Fibroblast of pulmonary artery (primary cell): Measurements from ENCODE around the gene ZNF615.
A peak's percentile ranks its signal among the peaks of the same experiment; 100 is the strongest.
"Not testable (repeated sequence)": the region's sequence is repeated elsewhere in the genome, so short reads cannot be mapped to it uniquely, and the experiment has no call there.

Source experiments
- DNase-seq: peaks from one replicate; pipeline ENCODE4 v3.0.0-alpha.2; 2010; ENCODE audit warnings: low read depth
- H3K4me3 ChIP-seq: replicated peaks from 2 replicates; pipeline ENCODE4 v1.5.1; 2011; ENCODE audit warnings: low read depth, mild to moderate bottlenecking, control low read depth, low read length, moderate library complexity
- CTCF ChIP-seq: IDR thresholded peaks from 2 replicates; pipeline ENCODE4 v1.5.1; 2011; ENCODE audit warnings: mild to moderate bottlenecking, control low read depth, low read length, inconsistent platforms; ENCODE audit errors: missing control alignments

Gene ZNF615

GRCh38 chr19:51993422-51993821, 14.6 kb downstream of the ZNF615 start:
- no peak for DNase-seq
- H3K4me3 ChIP-seq: no peak overlapping the region
- TF ChIP-seq CTCF: no peak

- H3K4me3 ChIP-seq: peak within 1 kb of the TSS; percentile 87
- peak; percentile 98 for DNase-seq
- TF ChIP-seq CTCF: no peak
Measured at GRCh38 chr19:51986309-51987291, 21.4 kb downstream of the ZNF615 start, which contains the start of gene ZNF350. ZNF350 (minus strand) TSS chr19:51986840; CDS start chr19:51974360, 12,480 bp downstream.

GRCh38 chr19:51983361-51983760, 24.6 kb downstream of the ZNF615 start:
- no peak overlapping the region for H3K4me3 ChIP-seq
- DNase-seq: no peak
- TF ChIP-seq CTCF: no peak

GRCh38 chr19:51980926-51981325, 27.1 kb downstream of the ZNF615 start:
- DNase-seq, H3K4me3 ChIP-seq: not testable (repeated sequence)

GRCh38 chr19:51980116-51980736, 27.8 kb downstream of the ZNF615 start:
- DNase-seq: peak; percentile 29
- H3K4me3 ChIP-seq: no peak overlapping the region
- TF ChIP-seq CTCF: no peak

- H3K4me3 ChIP-seq: no peak overlapping the region
- DNase-seq: no peak
- TF ChIP-seq CTCF: no peak
Measured at GRCh38 chr19:51978882-51979281, 29.1 kb downstream of the ZNF615 start.

- TF ChIP-seq CTCF: no peak
- H3K4me3 ChIP-seq: no peak overlapping the region
- DNase-seq: no peak
Measured at GRCh38 chr19:51977346-51977745, 30.7 kb downstream of the ZNF615 start.
